GM10847 (cell line): ENCODE measurements around the gene UNC13B.

ENCODE experiments used
- POLR2A ChIP-seq: IDR thresholded peaks from 2 replicates; pipeline ENCODE4 v1.6.1; 2011; ENCODE audit not compliant: insufficient read length; ENCODE audit errors: extremely low read depth

UNC13B gene

GRCh38 chr9:35203528-35203927 lies 41.7 kb downstream of the UNC13B start:
- TF ChIP-seq POLR2A: no peak

- TF ChIP-seq POLR2A: no peak
Observed at GRCh38 chr9:35205340-35205739, 43.5 kb downstream of the UNC13B start.

GRCh38 chr9:35211854-35212253 lies 50.0 kb downstream of the UNC13B start:
- no peak for TF ChIP-seq POLR2A

- no peak for TF ChIP-seq POLR2A
Observed at GRCh38 chr9:35220659-35221338, 59.0 kb downstream of the UNC13B start.

- TF ChIP-seq POLR2A: no peak
Observed at GRCh38 chr9:35225677-35226076, 63.9 kb downstream of the UNC13B start.

- TF ChIP-seq POLR2A: no peak
Observed at GRCh38 chr9:35226651-35227050, 64.8 kb downstream of the UNC13B start.

GRCh38 chr9:35227284-35227683 lies 65.5 kb downstream of the UNC13B start:
- TF ChIP-seq POLR2A: no peak

GRCh38 chr9:35229066-35229778 lies 67.4 kb downstream of the UNC13B start:
- no peak for TF ChIP-seq POLR2A

GRCh38 chr9:35229779-35230143 lies 68.0 kb downstream of the UNC13B start:
- no peak for TF ChIP-seq POLR2A

- TF ChIP-seq POLR2A: no peak
Observed at GRCh38 chr9:35232867-35233544, 71.2 kb downstream of the UNC13B start.

GRCh38 chr9:35236692-35237091 lies 74.9 kb downstream of the UNC13B start:
- no peak for TF ChIP-seq POLR2A

GRCh38 chr9:35237311-35237710 lies 75.5 kb downstream of the UNC13B start:
- no peak for TF ChIP-seq POLR2A

GRCh38 chr9:35253075-35253474 lies 91.3 kb downstream of the UNC13B start:
- no peak for TF ChIP-seq POLR2A

GRCh38 chr9:35254237-35254636 lies 92.4 kb downstream of the UNC13B start:
- TF ChIP-seq POLR2A: no peak

- TF ChIP-seq POLR2A: no peak
Observed at GRCh38 chr9:35254984-35255857, 93.4 kb downstream of the UNC13B start.

GRCh38 chr9:35257986-35258659 lies 96.3 kb downstream of the UNC13B start:
- TF ChIP-seq POLR2A: no peak
